Body of pancreas (tissue), 4 donors: Measurements from ENCODE around the gene RFXANK.

ENCODE experiments used
- POLR2A ChIP-seq, 3 donors: fragments of 450-650 bp; IDR thresholded peaks; one replicate each; pipeline ENCODE4 v1.6.1; 2016; ENCODE audit warnings: antibody characterized with exemption in 3 of 3, mild to moderate bottlenecking in 2 of 3
- TF ChIP-seq, protein P1 (sequence below), 7 experiments: fragments of 450-650 bp in 4 of 7; fragments of 200-600 bp in 3 of 7; sonication (generic) in 3 of 7; IDR thresholded peaks; one replicate each; pipeline ENCODE4 v1.5.1; 2016 to 2019; ENCODE audit warnings: antibody characterized with exemption in 7 of 7

DNA sequence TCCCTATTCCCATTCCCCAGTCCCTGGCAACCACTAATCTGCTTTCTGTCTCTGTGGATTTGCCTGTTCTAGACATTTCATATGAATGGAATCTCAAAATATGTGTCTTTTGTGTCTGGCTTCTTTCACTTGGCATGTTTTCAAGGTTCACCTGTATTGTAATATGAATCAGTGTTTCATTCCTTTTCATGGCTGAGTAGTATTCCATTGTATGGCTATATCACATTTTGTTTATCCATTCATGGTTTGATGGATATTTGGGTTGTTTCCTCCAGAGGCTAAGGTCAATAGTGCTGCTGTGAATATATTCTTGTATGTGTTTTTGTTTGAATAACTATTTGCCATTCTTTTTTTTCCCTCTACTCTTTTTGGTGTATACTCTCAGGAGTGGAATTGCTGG lies 44.1 kb downstream of the RFXANK start:
- no peak for TF ChIP-seq POLR2A (IDR thresholded peaks at IDR 0.05)
- TF ChIP-seq, protein P1, sequence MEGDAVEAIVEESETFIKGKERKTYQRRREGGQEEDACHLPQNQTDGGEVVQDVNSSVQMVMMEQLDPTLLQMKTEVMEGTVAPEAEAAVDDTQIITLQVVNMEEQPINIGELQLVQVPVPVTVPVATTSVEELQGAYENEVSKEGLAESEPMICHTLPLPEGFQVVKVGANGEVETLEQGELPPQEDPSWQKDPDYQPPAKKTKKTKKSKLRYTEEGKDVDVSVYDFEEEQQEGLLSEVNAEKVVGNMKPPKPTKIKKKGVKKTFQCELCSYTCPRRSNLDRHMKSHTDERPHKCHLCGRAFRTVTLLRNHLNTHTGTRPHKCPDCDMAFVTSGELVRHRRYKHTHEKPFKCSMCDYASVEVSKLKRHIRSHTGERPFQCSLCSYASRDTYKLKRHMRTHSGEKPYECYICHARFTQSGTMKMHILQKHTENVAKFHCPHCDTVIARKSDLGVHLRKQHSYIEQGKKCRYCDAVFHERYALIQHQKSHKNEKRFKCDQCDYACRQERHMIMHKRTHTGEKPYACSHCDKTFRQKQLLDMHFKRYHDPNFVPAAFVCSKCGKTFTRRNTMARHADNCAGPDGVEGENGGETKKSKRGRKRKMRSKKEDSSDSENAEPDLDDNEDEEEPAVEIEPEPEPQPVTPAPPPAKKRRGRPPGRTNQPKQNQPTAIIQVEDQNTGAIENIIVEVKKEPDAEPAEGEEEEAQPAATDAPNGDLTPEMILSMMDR (IDR thresholded peaks at IDR 0.05) = no peak
